Memory B cell (primary cell): ENCODE data around the gene TGIF1.

Experiments
- ATAC-seq: fragments of 150-1000 bp; cut with Tn5 transposase; 2 replicates; pipeline ENCODE4 v1.10.0; 2021; ENCODE audit warnings: low read depth, mild to moderate bottlenecking, moderate library complexity
- DNase-seq, 2 donors: peaks; one replicate each; pipeline ENCODE4 v3.0.0; 2022; ENCODE audit warnings: low spot score in 2 of 2
- H3K27ac Mint-ChIP-seq: one replicate; pipeline ENCODE4 v1.8.0; 2022; ENCODE audit warnings: mild to moderate bottlenecking, moderate library complexity, mixed read lengths
- H3K27me3 Mint-ChIP-seq: one replicate; pipeline ENCODE4 v1.8.0; 2022; ENCODE audit warnings: mixed read lengths
- H3K36me3 Mint-ChIP-seq: one replicate; pipeline ENCODE4 v1.8.0; 2022; ENCODE audit warnings: mild to moderate bottlenecking, mixed read lengths
- H3K4me1 Mint-ChIP-seq: one replicate; pipeline ENCODE4 v1.8.0; 2022; ENCODE audit warnings: mixed read lengths
- H3K4me3 Mint-ChIP-seq: one replicate; pipeline ENCODE4 v1.8.0; 2022; ENCODE audit warnings: mild to moderate bottlenecking, moderate library complexity, mixed read lengths
- H3K9me3 Mint-ChIP-seq: one replicate; pipeline ENCODE4 v1.8.0; 2022; ENCODE audit warnings: mixed read lengths

The TGIF1 gene

DNA sequence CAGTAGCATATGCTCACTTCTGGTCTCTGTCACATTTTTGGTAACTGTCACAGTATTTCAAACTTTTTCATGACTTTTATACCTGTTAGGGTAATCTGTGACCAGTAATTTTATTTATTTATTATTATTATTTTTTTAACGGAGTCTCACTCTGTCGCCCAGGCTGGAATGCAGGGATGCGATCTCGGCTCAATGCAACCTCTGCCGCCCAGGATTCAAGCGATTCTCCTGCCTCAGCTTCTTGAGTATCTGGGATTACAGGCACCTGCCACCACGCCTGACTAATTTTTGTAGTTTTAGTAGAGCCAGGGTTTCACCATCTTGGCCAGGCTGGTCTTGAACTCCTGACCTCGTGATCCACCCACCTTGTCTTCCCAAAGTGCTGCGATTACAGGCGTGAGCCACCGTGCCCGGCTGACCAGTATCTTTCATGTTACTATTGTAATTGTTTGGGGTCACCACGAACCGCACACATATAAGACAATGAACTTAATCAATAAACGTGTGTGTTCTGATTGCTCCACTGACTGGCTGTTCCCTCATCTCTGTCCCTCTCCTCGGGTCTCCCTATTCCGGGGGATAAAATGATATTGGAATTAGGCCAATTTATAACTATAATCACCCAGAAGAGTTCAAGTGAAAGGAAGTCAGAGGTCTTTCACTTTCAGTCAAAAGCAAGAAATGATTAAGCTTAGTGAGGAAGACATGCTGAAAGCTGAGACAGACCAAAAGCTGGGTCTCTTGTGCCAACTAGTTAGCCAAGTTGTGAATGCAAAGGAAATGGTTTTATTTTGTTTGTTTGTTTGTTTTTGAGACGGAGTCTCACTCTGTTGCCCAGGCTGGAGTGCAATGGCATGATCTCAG is 22.9 kb downstream of the TGIF1 start:
- Mint-ChIP-seq H3K27me3 (no peaks in the 10 kb centered on the region), H3K4me3 (peak overlapping the region; percentile 78), H3K27ac (peak overlapping the region; percentile 77), H3K36me3 (peaks cover 2% of the 10 kb centered on the region), H3K4me1 (peaks cover 8% of the 10 kb centered on the region), H3K9me3 (no peaks in the 10 kb centered on the region)
- ATAC-seq: peak; percentile 57
- DNase-seq: no peak

DNA sequence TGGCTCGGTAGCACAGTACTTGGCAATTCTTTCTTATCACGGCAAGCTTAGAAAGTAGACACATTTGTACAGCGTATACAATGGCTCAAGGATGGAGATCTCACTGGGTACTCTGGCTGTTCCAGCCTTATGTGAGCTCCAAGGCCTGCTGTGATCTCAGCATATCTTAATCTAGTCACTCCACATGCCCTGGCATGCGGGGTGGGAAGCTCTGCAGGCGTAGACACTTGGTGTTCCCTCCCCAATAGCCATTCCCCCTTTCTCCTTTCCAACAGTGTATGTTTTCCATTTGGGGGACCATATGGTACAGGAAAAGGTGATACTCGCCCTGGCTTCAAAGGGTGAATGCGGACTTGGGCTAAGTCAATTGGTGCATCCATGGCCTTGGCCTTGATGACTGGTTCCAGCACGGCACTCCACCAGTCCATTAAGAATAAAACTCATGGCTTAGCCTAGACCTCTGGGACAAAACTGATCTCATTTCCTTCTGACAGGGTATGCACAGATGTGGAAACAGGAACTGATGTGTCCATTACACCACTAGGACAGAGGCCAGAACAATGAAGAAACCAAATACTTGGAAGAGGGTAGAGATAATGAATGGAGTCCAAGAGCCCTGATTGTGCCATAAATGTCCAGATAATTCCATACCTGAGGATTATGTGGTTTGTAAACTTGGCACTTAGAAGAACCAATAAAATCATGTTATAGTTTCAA is 28.4 kb downstream of the TGIF1 start:
- ATAC-seq (no peak), DNase-seq (no peak)
- Mint-ChIP-seq H3K27me3 (no peaks in the 10 kb centered on the region), H3K27ac (no peak overlapping the region), H3K9me3 (no peaks in the 10 kb centered on the region), H3K4me3 (no peak overlapping the region), H3K36me3 (peaks cover 2% of the 10 kb centered on the region), H3K4me1 (peaks cover 3% of the 10 kb centered on the region)

DNA sequence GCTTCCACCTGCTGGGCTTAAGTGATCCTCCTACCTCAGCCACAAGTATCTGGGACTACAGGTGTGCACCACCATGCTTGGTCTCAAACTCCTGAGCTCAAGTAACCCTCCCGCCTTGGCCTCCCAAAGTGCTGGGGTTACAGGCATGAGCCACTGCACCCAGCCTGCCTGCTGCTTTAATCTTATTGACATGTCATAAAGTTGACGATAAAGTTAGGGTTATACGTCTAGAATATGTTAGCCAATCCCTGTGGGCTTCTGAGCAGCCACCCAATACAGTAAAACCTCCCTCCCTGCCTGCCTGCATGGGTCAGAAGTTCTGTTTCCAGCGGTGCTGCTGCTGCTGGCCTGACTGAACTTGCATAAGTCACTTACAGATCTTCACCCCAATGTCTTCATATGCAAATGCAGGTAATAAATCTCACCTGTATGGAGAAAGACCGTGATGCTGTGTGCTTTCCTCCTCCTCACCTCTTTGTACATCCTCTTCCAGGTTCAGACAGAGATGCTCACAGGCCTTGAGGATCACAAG is 30.1 kb downstream of the TGIF1 start:
- no peak for DNase-seq
- Mint-ChIP-seq H3K27ac (no peak overlapping the region), H3K9me3 (no peaks in the 10 kb centered on the region), H3K36me3 (no peaks in the 10 kb centered on the region), H3K4me3 (no peak overlapping the region), H3K27me3 (no peaks in the 10 kb centered on the region), H3K4me1 (no peaks in the 10 kb centered on the region)
- ATAC-seq: no peak

DNA sequence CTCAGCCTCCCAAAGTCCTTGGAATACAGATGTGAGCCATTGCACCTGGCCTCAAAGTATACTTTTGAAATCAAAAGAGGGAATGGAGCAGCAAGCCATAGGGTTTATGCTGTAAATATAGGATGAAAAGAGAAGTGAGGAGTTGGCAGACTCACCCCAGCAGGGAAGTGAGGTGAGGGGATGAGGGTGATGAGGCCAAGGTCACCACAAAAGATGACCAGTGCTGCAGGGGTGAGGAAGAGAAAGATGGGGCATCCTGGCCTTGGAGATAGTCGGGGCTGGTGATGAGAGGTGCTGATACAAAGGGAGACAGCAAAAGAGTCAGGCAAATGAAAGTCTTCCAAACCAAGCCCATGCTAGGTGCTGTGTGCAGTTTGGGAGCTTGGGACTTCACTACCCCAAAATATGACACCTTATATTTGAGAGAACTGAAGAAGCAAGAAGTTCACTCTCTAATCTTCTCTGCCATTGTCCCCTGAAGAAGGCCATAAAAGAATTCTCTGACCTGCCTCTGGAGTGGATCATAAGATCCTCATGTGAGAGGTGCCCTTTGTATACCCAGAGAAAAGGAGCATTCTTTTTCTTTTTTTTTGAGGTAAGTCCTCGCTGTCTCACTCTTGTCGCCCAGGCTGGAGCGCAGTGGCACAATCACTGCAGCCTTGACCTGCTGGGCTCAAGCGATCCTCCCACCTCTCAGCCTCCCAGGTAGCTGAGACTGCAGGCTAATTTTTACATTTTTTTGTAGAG is 31.0 kb downstream of the TGIF1 start:
- Mint-ChIP-seq H3K27ac (no peak overlapping the region), H3K27me3 (no peaks in the 10 kb centered on the region), H3K9me3 (no peaks in the 10 kb centered on the region), H3K36me3 (no peaks in the 10 kb centered on the region), H3K4me3 (no peak overlapping the region), H3K4me1 (peaks cover 2% of the 10 kb centered on the region)
- DNase-seq (no peak), ATAC-seq (no peak)

DNA sequence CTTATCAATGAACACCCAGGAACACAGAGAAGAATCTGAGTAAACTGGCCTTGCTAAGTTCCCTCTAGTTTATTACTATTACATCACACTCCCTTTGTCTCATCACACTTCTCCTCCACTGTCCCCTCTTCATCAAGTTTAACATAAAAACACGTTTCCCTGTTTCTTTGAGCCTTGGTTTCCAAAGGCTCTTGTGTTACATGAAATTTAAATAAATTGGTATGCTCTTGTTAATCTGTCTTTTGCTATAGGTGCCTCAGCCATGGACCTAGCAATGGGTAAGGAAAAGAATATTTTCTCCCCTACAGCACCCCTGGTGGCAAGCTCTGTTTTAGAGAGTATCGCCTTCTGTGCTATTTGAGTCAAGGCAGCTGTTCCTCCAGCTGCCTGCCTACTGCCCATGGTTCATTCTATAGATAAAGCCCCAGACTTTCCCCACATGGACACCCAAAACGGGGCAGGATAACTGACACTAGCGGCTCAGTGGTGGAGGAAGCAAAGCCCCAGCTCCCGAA is 31.8 kb downstream of the TGIF1 start:
- no peak overlapping the region for H3K4me3 Mint-ChIP-seq

DNA sequence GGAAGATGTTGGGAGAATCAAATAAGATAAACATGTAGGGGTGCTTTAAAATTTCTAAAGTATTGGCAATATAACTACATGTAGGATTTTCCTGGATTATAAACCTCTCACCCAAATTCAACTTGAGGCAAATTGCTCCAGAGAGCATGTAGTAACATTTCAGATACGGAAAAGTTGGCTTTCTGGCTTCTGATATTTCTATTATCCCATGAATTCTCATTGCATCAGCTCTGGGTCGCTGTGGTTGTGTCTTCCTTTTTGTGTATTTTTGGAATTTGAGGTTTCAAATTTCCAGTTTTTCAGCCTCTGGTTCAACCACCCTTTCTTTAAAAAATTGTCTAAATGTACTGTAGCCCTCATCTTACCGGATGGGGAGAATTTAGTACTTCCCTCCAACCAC is 32.3 kb downstream of the TGIF1 start:
- Mint-ChIP-seq H3K27me3 (no peaks in the 10 kb centered on the region), H3K36me3 (no peaks in the 10 kb centered on the region), H3K4me1 (peaks cover 2% of the 10 kb centered on the region), H3K9me3 (no peaks in the 10 kb centered on the region), H3K27ac (no peak overlapping the region), H3K4me3 (no peak overlapping the region)
- DNase-seq: no peak
- ATAC-seq: no peak

More for the DNA sequence above, 31.8 kb downstream of the TGIF1 start:
- no peaks in the 10 kb centered on the region for H3K9me3 Mint-ChIP-seq
- H3K27me3 Mint-ChIP-seq: no peaks in the 10 kb centered on the region
- DNase-seq (no peak), ATAC-seq (peak; percentile 82)
- peaks cover 2% of the 10 kb centered on the region for H3K4me1 Mint-ChIP-seq
- H3K36me3 Mint-ChIP-seq: no peaks in the 10 kb centered on the region
- no peak overlapping the region for H3K27ac Mint-ChIP-seq

DNA sequence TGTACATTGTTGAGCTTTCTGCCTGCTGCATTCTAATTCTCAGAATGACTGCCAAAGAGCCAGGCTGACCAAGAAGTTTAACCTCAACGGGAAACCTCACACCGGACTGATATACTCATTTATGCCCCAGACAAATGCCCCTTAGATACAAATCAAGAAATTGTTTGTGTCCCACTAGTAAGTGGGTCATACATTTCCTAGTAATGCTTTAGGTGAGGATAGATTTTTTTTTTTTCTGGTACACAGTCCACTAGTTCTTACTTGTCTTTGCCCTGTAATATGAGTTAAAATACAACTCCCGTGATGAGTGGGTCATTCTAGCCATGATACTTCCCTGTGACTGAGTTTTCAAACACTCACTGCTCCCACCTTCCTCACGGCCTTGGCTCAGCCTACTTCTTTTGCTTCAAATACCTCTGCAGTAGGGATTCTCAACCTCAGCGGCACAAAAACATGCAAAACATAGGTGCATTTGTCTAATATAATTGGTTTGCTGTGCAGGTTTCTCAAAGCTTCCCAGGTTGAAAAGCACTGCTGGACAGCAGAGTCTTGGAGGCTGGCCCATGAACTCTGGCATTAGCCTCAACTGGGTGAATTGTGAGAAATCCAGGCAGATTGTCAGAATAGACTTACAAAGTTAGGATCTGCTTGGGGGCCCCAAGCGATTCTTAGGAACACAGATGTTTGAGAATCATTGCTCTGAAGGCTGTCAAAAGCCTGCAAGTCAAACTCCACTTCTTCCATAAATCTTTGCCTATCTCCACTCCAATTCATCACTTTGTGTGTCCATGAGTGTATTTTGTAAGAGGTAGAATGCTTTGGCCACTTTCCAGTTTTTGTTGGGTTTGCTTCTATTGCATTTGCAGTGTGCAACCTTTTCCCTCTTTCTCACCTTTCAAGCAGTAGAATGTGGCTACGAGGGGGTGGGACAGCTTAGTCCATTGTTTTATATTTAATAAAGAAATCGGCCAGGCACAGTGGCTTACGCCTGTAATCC is 35.5 kb downstream of the TGIF1 start:
- H3K27me3 Mint-ChIP-seq: no peaks in the 10 kb centered on the region
- ATAC-seq (no peak), DNase-seq (no peak)

DNA sequence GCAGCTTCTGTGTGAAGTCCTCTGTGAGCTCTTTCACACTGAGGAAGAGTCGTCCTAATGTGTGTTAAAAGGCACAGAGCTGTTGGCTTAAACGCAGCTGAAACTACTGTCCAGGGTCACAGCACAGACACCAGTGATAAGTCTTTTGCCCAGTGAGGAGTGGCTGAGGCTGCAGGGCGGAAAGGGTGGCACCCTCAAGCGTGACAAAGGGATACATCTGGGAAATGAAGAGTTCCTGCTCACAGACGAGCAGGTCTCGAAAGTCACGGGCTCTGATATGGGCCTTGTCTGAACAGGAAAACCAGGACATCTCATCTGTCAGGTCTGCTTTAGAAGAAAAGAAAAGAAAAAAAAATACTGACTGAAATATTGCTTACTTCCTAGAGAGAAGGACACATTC is 36.5 kb downstream of the TGIF1 start:
- no peaks in the 10 kb centered on the region for H3K27me3 Mint-ChIP-seq
- H3K9me3 Mint-ChIP-seq: no peaks in the 10 kb centered on the region
- ATAC-seq (no peak), DNase-seq (no peak)
- no peak overlapping the region for H3K4me3 Mint-ChIP-seq
- H3K36me3 Mint-ChIP-seq: no peaks in the 10 kb centered on the region
- H3K4me1 Mint-ChIP-seq: peaks cover 5% of the 10 kb centered on the region
- no peak overlapping the region for H3K27ac Mint-ChIP-seq

More for the DNA sequence above, 35.5 kb downstream of the TGIF1 start:
- H3K4me3 Mint-ChIP-seq: no peak overlapping the region
- H3K9me3 Mint-ChIP-seq: no peaks in the 10 kb centered on the region
- H3K36me3 Mint-ChIP-seq: no peaks in the 10 kb centered on the region
- no peak overlapping the region for H3K27ac Mint-ChIP-seq
- peaks cover 5% of the 10 kb centered on the region for H3K4me1 Mint-ChIP-seq

DNA sequence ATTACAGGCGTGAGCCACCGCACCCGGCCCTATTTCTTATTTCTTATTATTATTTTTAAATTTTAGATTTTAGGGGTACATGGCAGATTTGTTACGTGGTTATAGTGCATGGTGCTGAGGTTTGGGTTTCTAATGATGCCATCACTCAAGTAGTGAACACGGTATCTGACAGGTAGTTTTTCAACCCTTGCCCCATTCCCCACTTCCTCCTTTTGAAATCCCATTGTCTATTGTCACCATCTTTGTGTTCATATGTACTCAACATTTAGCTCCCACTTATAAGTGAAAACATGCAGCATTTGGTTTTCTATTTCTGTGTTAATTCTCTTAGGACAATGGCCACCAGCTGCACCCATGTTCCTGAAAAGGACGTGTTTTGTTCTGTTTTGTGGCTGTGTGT is 39.5 kb downstream of the TGIF1 start:
- H3K27ac Mint-ChIP-seq: no peak overlapping the region
- H3K9me3 Mint-ChIP-seq: no peaks in the 10 kb centered on the region
- H3K4me1 Mint-ChIP-seq: peaks cover 18% of the 10 kb centered on the region
- ATAC-seq: no peak
- no peak overlapping the region for H3K4me3 Mint-ChIP-seq
- H3K27me3 Mint-ChIP-seq: no peaks in the 10 kb centered on the region
- H3K36me3 Mint-ChIP-seq: no peaks in the 10 kb centered on the region
- DNase-seq: no peak

DNA sequence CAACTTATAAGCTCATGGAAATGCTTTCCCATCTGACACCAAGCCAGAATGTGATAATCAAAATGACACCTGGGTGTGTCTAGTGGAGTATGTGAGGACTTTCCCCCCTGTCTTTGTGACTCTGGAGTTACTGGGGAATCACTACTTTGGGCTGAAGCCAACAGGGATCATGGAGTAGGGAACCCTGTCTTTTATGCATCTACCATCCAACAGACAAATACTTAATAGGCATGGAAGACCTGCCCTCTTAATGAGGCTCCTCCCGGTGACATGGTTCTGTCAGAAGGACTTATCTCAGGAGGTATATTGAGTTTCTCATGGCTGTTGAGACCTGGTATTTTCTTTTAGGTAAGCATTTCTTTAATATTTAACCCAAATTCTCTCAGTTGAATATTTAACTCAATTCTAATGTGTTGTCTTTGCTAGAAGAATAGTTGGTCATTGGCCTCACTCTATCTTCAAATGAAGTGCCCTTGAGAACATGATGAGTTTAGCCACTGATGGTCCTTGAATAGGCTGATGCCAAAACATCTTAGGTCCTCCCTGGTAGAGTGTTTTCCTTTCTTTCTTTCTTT is 42.1 kb downstream of the TGIF1 start:
- ATAC-seq (no peak), DNase-seq (no peak)
- Mint-ChIP-seq H3K4me1 (peaks cover 19% of the 10 kb centered on the region), H3K27ac (no peak overlapping the region), H3K27me3 (no peaks in the 10 kb centered on the region), H3K36me3 (no peaks in the 10 kb centered on the region), H3K9me3 (no peaks in the 10 kb centered on the region), H3K4me3 (no peak overlapping the region)

DNA sequence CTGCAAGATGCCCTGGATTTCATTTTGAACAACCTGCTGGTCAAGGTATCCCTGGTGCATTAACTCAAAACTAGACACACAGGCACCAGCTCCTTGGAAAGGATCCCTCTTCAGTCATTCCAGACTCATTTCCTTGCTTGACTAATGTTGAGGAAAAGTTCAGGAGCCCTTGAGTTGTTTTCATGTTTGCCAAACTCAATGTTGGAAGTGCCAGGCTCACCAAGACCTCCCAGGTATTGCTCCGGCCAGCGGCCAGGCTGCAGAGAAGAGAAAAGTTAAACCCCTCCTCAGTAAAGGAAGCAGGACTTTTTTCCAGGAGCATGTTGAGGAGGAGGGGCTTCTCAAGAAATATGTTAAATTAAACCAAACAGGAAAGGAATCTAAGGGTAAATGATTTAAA is 42.7 kb downstream of the TGIF1 start:
- Mint-ChIP-seq H3K27me3 (no peaks in the 10 kb centered on the region), H3K9me3 (no peaks in the 10 kb centered on the region), H3K4me3 (no peak overlapping the region), H3K4me1 (peaks cover 19% of the 10 kb centered on the region), H3K27ac (peak overlapping the region; percentile 97), H3K36me3 (no peaks in the 10 kb centered on the region)
- ATAC-seq (no peak), DNase-seq (no peak)

DNA sequence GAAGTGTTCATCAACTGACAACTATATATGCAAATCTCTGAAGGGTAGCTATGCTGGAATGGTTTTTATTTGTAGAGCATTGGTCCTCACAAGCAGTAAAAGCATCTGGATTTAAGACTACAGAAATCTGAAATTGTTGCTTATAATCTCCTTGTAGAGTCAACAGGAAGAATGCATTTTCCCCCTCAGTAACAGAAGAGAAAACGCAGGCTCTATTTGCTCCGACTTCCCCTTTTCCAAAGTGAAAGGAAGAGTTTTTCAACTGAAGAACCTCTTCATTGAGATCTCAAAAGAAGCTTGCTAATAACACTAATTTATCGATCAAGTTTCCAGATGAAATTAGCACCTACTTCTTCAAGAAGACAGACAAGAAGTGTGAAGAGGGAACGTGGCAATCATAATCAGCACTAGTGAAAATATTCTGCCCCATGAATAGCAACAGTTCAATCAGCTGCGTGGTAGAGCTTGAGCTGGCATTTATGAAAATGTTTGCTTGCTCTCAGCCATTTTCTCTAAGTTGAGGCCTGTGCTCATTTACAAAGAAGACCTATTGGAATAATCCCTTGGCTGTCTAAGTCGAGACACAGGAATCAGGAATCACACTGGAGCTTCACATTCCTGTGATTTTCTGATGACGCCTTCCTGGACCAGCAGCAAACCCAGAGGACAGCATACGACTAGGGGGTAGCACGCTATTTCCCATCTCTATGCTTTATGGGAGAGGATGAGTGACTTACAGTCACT is 43.7 kb downstream of the TGIF1 start:
- Mint-ChIP-seq H3K4me3 (peak overlapping the region; percentile 85), H3K4me1 (peaks cover 21% of the 10 kb centered on the region)

More for the DNA sequence above, 43.7 kb downstream of the TGIF1 start:
- peak overlapping the region; percentile 97 for H3K27ac Mint-ChIP-seq
- no peaks in the 10 kb centered on the region for H3K36me3 Mint-ChIP-seq
- DNase-seq (no peak), ATAC-seq (peak; percentile 49)
- peaks cover under 1% of the 10 kb centered on the region for H3K27me3 Mint-ChIP-seq
- H3K9me3 Mint-ChIP-seq: no peaks in the 10 kb centered on the region
